ENCODE results near the gene UBR3.

DNA sequence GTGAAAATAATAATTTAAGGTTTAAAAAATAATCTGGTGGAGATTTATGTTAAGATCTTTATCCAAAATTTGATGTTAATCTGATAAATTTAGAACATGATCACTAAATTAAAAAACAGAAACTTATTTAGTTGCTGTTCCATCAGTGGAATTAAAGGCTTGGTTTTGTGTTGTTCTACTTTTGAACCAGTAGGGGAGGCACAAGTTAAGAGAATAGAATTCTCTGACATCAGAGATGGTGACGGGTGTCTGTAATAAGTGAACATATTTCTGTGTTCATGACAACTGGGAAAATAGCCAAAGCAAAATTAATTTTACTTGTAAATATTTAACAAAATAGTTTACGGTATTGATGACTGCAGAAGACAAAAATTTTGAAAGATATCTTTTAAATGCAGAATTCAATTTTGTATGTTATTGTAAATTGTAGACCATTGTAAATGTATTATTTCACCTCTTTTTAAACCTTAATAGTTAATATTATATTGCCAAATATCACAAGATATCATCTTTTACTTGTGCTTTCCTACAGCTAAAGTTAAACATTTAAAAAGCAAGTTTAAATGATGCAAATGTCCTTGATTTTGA, 106.0 kb downstream of the UBR3 start:
- TF ChIP-seq, protein P1, sequence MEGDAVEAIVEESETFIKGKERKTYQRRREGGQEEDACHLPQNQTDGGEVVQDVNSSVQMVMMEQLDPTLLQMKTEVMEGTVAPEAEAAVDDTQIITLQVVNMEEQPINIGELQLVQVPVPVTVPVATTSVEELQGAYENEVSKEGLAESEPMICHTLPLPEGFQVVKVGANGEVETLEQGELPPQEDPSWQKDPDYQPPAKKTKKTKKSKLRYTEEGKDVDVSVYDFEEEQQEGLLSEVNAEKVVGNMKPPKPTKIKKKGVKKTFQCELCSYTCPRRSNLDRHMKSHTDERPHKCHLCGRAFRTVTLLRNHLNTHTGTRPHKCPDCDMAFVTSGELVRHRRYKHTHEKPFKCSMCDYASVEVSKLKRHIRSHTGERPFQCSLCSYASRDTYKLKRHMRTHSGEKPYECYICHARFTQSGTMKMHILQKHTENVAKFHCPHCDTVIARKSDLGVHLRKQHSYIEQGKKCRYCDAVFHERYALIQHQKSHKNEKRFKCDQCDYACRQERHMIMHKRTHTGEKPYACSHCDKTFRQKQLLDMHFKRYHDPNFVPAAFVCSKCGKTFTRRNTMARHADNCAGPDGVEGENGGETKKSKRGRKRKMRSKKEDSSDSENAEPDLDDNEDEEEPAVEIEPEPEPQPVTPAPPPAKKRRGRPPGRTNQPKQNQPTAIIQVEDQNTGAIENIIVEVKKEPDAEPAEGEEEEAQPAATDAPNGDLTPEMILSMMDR (IDR thresholded peaks at IDR 0.05; ENCODE audit: poor library complexity, severe bottlenecking): peak; percentile 76
- TF ChIP-seq SMC3 (conservative IDR thresholded peaks at IDR 0.05; ENCODE audit: poor library complexity) (peak; percentile 74), RAD21 (conservative IDR thresholded peaks at IDR 0.05) (peak; percentile 82), EP300 (conservative IDR thresholded peaks at IDR 0.05; ENCODE audit: poor library complexity, severe bottlenecking) (no peak), TAF1 (IDR thresholded peaks at IDR 0.05; ENCODE audit: low read depth) (no peak), EZH2 (IDR thresholded peaks at IDR 0.05; ENCODE audit: borderline replicate concordance, insufficient read depth, low read length, poor library complexity, severe bottlenecking) (no peak)
- TF ChIP-seq, protein P2, sequence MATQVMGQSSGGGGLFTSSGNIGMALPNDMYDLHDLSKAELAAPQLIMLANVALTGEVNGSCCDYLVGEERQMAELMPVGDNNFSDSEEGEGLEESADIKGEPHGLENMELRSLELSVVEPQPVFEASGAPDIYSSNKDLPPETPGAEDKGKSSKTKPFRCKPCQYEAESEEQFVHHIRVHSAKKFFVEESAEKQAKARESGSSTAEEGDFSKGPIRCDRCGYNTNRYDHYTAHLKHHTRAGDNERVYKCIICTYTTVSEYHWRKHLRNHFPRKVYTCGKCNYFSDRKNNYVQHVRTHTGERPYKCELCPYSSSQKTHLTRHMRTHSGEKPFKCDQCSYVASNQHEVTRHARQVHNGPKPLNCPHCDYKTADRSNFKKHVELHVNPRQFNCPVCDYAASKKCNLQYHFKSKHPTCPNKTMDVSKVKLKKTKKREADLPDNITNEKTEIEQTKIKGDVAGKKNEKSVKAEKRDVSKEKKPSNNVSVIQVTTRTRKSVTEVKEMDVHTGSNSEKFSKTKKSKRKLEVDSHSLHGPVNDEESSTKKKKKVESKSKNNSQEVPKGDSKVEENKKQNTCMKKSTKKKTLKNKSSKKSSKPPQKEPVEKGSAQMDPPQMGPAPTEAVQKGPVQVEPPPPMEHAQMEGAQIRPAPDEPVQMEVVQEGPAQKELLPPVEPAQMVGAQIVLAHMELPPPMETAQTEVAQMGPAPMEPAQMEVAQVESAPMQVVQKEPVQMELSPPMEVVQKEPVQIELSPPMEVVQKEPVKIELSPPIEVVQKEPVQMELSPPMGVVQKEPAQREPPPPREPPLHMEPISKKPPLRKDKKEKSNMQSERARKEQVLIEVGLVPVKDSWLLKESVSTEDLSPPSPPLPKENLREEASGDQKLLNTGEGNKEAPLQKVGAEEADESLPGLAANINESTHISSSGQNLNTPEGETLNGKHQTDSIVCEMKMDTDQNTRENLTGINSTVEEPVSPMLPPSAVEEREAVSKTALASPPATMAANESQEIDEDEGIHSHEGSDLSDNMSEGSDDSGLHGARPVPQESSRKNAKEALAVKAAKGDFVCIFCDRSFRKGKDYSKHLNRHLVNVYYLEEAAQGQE (IDR thresholded peaks at IDR 0.05; ENCODE audit: borderline replicate concordance): no peak
